Liver (tissue), 9 donors: ENCODE data around the gene SNRPA. TPM values are rescaled to one million over a fixed set of nuclear protein-coding genes. Genes with fewer than 3 reads are reported as not detected.

ENCODE experiments used
- DNase-seq: peaks from one replicate; pipeline ENCODE4 v3.0.0-alpha.2; 2017; ENCODE audit warnings: low spot score
- H3K27ac ChIP-seq, 2 donors: one replicate each; pipeline ENCODE4 v1.7.0; 2013; ENCODE audit warnings: inconsistent platforms in 2 of 2, low read length in 2 of 2, control low read depth in 1 of 2, low read depth in 1 of 2, mild to moderate bottlenecking in 1 of 2
- H3K27me3 ChIP-seq, 4 donors: one replicate each; pipeline versions ENCODE4 v1.6.1 to v1.7.0; 2013; ENCODE audit warnings: low read length in 3 of 4, inconsistent platforms in 1 of 4, mild to moderate bottlenecking in 1 of 4, moderate library complexity in 1 of 4; ENCODE audit not compliant: control insufficient read depth in 4 of 4, insufficient read depth in 4 of 4
- H3K36me3 ChIP-seq, 4 donors: one replicate each; pipeline versions ENCODE4 v1.6.1 to v1.7.0; 2013; ENCODE audit warnings: low read length in 3 of 4, mild to moderate bottlenecking in 3 of 4, low read depth in 1 of 4, moderate library complexity in 1 of 4; ENCODE audit not compliant: control insufficient read depth in 4 of 4, insufficient read depth in 3 of 4
- H3K4me1 ChIP-seq, 4 donors: one replicate each; pipeline versions ENCODE4 v1.6.1 to v1.7.0; 2013; ENCODE audit warnings: low read length in 3 of 4, mild to moderate bottlenecking in 3 of 4, moderate library complexity in 1 of 4; ENCODE audit not compliant: control insufficient read depth in 4 of 4, insufficient read depth in 4 of 4
- H3K4me3 ChIP-seq, 3 donors: one replicate each; pipeline versions ENCODE4 v1.6.1 to v1.7.0; 2013; ENCODE audit warnings: low read length in 3 of 3, control low read depth in 1 of 3, low read depth in 1 of 3, mild to moderate bottlenecking in 1 of 3
- H3K9ac ChIP-seq, 2 donors: one replicate each; pipeline ENCODE4 v1.7.0; 2013; ENCODE audit warnings: low read length in 2 of 2, mild to moderate bottlenecking in 2 of 2, moderate library complexity in 2 of 2, control low read depth in 1 of 2, low read depth in 1 of 2
- H3K9me3 ChIP-seq, 4 donors: one replicate each; pipeline versions ENCODE4 v1.6.1 to v1.7.0; 2013; ENCODE audit warnings: low read length in 3 of 4; ENCODE audit not compliant: control insufficient read depth in 4 of 4
- CTCF ChIP-seq: fragments of 150-350 bp; IDR thresholded peaks from 2 replicates; pipeline ENCODE4 v1.5.1; 2017; ENCODE audit warnings: improper control_type of control experiment, low read depth, low read length; ENCODE audit not compliant: missing input control
- EGR1 ChIP-seq, 2 donors: IDR thresholded peaks; 2 replicates each; pipeline ENCODE4 v1.6.1; 2016 to 2018; ENCODE audit warnings: antibody characterized with exemption in 2 of 2, low read depth in 2 of 2
- FOXA1 ChIP-seq: IDR thresholded peaks from 2 replicates; pipeline ENCODE4 v1.6.1; 2016; ENCODE audit warnings: antibody characterized with exemption
- FOXA2 ChIP-seq: IDR thresholded peaks from 2 replicates; pipeline ENCODE4 v1.6.1; 2016; ENCODE audit warnings: antibody characterized with exemption
- GABPA ChIP-seq, 2 donors: IDR thresholded peaks in 1 of 2; conservative IDR thresholded peaks in 1 of 2; 2 replicates each; pipeline ENCODE4 v1.6.1; 2016; ENCODE audit warnings: antibody characterized with exemption in 2 of 2, mild to moderate bottlenecking in 1 of 2, moderate library complexity in 1 of 2
- HNF4A ChIP-seq, 2 donors: conservative IDR thresholded peaks; 2 replicates each; pipeline ENCODE4 v1.6.1; 2016; ENCODE audit warnings: antibody characterized with exemption in 2 of 2, mild to moderate bottlenecking in 2 of 2
- HNF4G ChIP-seq: IDR thresholded peaks from 2 replicates; pipeline ENCODE4 v1.6.1; 2016; ENCODE audit warnings: antibody characterized with exemption
- JUND ChIP-seq, 2 donors: IDR thresholded peaks; 2 replicates each; pipeline ENCODE4 v1.6.1; 2016; ENCODE audit warnings: antibody characterized with exemption in 2 of 2
- NR2F2 ChIP-seq: IDR thresholded peaks from 2 replicates; pipeline ENCODE4 v1.6.1; 2016; ENCODE audit warnings: antibody characterized with exemption
- RAD21 ChIP-seq, 2 donors: IDR thresholded peaks; 2 replicates each; pipeline ENCODE4 v1.6.1; 2016; ENCODE audit warnings: antibody characterized with exemption in 2 of 2, mild to moderate bottlenecking in 2 of 2
- RXRA ChIP-seq, 2 donors: IDR thresholded peaks; 2 replicates each; pipeline ENCODE4 v1.6.1; 2017 to 2018; ENCODE audit warnings: antibody characterized with exemption in 2 of 2, mild to moderate bottlenecking in 1 of 2
- SP1 ChIP-seq: IDR thresholded peaks from 2 replicates; pipeline ENCODE4 v1.6.1; 2018; ENCODE audit warnings: antibody characterized with exemption, mild to moderate bottlenecking
- TAF1 ChIP-seq: conservative IDR thresholded peaks from 2 replicates; pipeline ENCODE4 v1.6.1; 2016; ENCODE audit warnings: antibody characterized with exemption, mild to moderate bottlenecking
- YY1 ChIP-seq: IDR thresholded peaks from 2 replicates; pipeline ENCODE4 v1.6.1; 2016; ENCODE audit warnings: antibody characterized with exemption, mild to moderate bottlenecking
- WGBS: extraction: QIAGEN DNeasy Blood & Tissue Kit; methylation state at CpG from one replicate; pipeline ENCODE4 v1.1.7; 2013; 5-methylcytosine and 5-hydroxymethylcytosine counted together
- polyA plus RNA-seq, 2 donors: library from polyadenylated mRNA; stranded (reverse) in 1 of 2; unstranded in 1 of 2; fragments of 200-250 nt in 1 of 2; fragments of >200 nt in 1 of 2; fragmentation: Nextera tagmentation in 1 of 2; extraction: Ambion mirVana in 1 of 2; gene quantifications; one replicate each; pipeline versions ENCODE4 v1.2.1 to v1.2.3, GENCODE V29; 2013 to 2015
- total RNA-seq, 2 donors: library from RNA; depleted of rRNA; stranded (reverse); fragments of >200 nt; gene quantifications; one replicate each; pipeline ENCODE4 v1.2.3, GENCODE V29; 2014
- TF ChIP-seq, protein P1 (sequence below): IDR thresholded peaks from 2 replicates; pipeline ENCODE4 v1.6.1; 2016; ENCODE audit warnings: antibody characterized with exemption
- TF ChIP-seq, protein P2 (sequence below): IDR thresholded peaks from 2 replicates; pipeline ENCODE4 v1.6.1; 2016; ENCODE audit warnings: antibody characterized with exemption, mild to moderate bottlenecking
- TF ChIP-seq, protein P3 (sequence below): IDR thresholded peaks from 2 replicates; pipeline ENCODE4 v1.6.1; 2016; ENCODE audit warnings: antibody characterized with exemption
- TF ChIP-seq, protein P4 (sequence below): IDR thresholded peaks from 2 replicates; pipeline ENCODE4 v1.6.1; 2016; ENCODE audit warnings: antibody characterized with exemption
- donor health status: healthy.
- donor health status: healthy.
- donor health status: healthy.
- donor health status: healthy.
- donor health status: healthy.

SNRPA gene
- total and polyA plus RNA-seq, 4 donors = 11.8 to 27.1 (median 17.0) TPM

GRCh38 chr19:40740747-40741146, 10.3 kb upstream of the SNRPA start:
- H3K27ac ChIP-seq = no peak overlapping the region
- H3K27me3 ChIP-seq = no peaks in the 10 kb centered on the region
- TF ChIP-seq SP1 = no peak
- no peak for TF ChIP-seq HNF4G
- no peak for TF ChIP-seq TAF1
- no peak for TF ChIP-seq RXRA (IDR thresholded peaks at IDR 0.05)
- TF ChIP-seq GABPA (IDR thresholded peaks at IDR 0.05 in 1 of 2, conservative IDR thresholded peaks at IDR 0.05 in 1 of 2) = no peak
- TF ChIP-seq FOXA2 = no peak
- TF ChIP-seq, protein P1, sequence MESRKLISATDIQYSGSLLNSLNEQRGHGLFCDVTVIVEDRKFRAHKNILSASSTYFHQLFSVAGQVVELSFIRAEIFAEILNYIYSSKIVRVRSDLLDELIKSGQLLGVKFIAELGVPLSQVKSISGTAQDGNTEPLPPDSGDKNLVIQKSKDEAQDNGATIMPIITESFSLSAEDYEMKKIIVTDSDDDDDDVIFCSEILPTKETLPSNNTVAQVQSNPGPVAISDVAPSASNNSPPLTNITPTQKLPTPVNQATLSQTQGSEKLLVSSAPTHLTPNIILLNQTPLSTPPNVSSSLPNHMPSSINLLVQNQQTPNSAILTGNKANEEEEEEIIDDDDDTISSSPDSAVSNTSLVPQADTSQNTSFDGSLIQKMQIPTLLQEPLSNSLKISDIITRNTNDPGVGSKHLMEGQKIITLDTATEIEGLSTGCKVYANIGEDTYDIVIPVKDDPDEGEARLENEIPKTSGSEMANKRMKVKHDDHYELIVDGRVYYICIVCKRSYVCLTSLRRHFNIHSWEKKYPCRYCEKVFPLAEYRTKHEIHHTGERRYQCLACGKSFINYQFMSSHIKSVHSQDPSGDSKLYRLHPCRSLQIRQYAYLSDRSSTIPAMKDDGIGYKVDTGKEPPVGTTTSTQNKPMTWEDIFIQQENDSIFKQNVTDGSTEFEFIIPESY = no peak
- TF ChIP-seq, protein P2, sequence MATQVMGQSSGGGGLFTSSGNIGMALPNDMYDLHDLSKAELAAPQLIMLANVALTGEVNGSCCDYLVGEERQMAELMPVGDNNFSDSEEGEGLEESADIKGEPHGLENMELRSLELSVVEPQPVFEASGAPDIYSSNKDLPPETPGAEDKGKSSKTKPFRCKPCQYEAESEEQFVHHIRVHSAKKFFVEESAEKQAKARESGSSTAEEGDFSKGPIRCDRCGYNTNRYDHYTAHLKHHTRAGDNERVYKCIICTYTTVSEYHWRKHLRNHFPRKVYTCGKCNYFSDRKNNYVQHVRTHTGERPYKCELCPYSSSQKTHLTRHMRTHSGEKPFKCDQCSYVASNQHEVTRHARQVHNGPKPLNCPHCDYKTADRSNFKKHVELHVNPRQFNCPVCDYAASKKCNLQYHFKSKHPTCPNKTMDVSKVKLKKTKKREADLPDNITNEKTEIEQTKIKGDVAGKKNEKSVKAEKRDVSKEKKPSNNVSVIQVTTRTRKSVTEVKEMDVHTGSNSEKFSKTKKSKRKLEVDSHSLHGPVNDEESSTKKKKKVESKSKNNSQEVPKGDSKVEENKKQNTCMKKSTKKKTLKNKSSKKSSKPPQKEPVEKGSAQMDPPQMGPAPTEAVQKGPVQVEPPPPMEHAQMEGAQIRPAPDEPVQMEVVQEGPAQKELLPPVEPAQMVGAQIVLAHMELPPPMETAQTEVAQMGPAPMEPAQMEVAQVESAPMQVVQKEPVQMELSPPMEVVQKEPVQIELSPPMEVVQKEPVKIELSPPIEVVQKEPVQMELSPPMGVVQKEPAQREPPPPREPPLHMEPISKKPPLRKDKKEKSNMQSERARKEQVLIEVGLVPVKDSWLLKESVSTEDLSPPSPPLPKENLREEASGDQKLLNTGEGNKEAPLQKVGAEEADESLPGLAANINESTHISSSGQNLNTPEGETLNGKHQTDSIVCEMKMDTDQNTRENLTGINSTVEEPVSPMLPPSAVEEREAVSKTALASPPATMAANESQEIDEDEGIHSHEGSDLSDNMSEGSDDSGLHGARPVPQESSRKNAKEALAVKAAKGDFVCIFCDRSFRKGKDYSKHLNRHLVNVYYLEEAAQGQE = no peak
- TF ChIP-seq FOXA1 = no peak
- TF ChIP-seq JUND (IDR thresholded peaks at IDR 0.05) = no peak
- TF ChIP-seq YY1 = no peak
- TF ChIP-seq NR2F2 = no peak
- no peak for TF ChIP-seq HNF4A (conservative IDR thresholded peaks at IDR 0.05)
- TF ChIP-seq, protein P3, sequence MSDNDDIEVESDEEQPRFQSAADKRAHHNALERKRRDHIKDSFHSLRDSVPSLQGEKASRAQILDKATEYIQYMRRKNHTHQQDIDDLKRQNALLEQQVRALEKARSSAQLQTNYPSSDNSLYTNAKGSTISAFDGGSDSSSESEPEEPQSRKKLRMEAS = no peak
- TF ChIP-seq, protein P4, sequence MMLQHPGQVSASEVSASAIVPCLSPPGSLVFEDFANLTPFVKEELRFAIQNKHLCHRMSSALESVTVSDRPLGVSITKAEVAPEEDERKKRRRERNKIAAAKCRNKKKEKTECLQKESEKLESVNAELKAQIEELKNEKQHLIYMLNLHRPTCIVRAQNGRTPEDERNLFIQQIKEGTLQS = no peak
- TF ChIP-seq RAD21 (IDR thresholded peaks at IDR 0.05) = no peak
- no peak for TF ChIP-seq EGR1 (IDR thresholded peaks at IDR 0.05; ENCODE audit: low read depth in 2 of 2)
- no peak for TF ChIP-seq CTCF
- H3K4me1 ChIP-seq = peaks cover 0 to 3% (median 1%) of the 10 kb centered on the region in 4 donors
- no peak for DNase-seq
- H3K4me3 ChIP-seq = no peak overlapping the region
- 92% methylated on average over 6 of the region's 6 CpGs for WGBS
- H3K9ac ChIP-seq = no peak overlapping the region
- peaks cover 7 to 39% (median 12%) of the 10 kb centered on the region in 4 donors for H3K36me3 ChIP-seq
- no peaks in the 10 kb centered on the region for H3K9me3 ChIP-seq
